Chondrocyte (in vitro differentiated cells): Measurements from ENCODE around the gene PBXIP1. TPM values are rescaled to one million over a fixed set of nuclear protein-coding genes. Genes with fewer than 3 reads are reported as not detected.

Source experiments
- DNase-seq: peaks from one replicate; pipeline ENCODE4 v3.0.0; 2021; ENCODE audit warnings: mixed read lengths, low spot score
- H3K27ac Mint-ChIP-seq: one replicate; pipeline ENCODE4 v1.8.0; 2021; ENCODE audit warnings: mild to moderate bottlenecking, moderate library complexity, mixed read lengths; ENCODE audit not compliant: unreplicated experiment
- H3K27me3 Mint-ChIP-seq: 2 replicates; pipeline ENCODE4 v1.8.0; 2021; ENCODE audit warnings: low read depth, mixed read lengths
- H3K36me3 Mint-ChIP-seq: 2 replicates; pipeline ENCODE4 v1.8.0; 2021; ENCODE audit warnings: low read depth, mixed read lengths
- H3K4me1 Mint-ChIP-seq: 2 replicates; pipeline ENCODE4 v1.8.0; 2021; ENCODE audit warnings: low read depth, mild to moderate bottlenecking, mixed read lengths
- H3K4me3 Mint-ChIP-seq: one replicate; pipeline ENCODE4 v1.8.0; 2021; ENCODE audit warnings: mild to moderate bottlenecking, moderate library complexity, mixed read lengths; ENCODE audit not compliant: unreplicated experiment
- H3K9me3 Mint-ChIP-seq: 2 replicates; pipeline ENCODE4 v1.8.0; 2021; ENCODE audit warnings: low read depth, mixed read lengths
- long read RNA-seq: library from polyadenylated mRNA; stranded (forward); transcript quantifications from one replicate; pipeline ENCODE4 v2.0.0, GENCODE V29; 2021
- total RNA-seq: library from RNA; stranded (reverse); gene quantifications from 3 replicates; pipeline ENCODE4 v1.2.1, GENCODE V29; 2021
- TF ChIP-seq, protein P1 (sequence below): fragments of 200-600 bp; sonication (generic); IDR thresholded peaks from 2 replicates; pipeline ENCODE4 v1.5.0; 2021; ENCODE audit warnings: antibody characterized with exemption, mild to moderate bottlenecking, moderate library complexity

PBXIP1 gene, protein sequence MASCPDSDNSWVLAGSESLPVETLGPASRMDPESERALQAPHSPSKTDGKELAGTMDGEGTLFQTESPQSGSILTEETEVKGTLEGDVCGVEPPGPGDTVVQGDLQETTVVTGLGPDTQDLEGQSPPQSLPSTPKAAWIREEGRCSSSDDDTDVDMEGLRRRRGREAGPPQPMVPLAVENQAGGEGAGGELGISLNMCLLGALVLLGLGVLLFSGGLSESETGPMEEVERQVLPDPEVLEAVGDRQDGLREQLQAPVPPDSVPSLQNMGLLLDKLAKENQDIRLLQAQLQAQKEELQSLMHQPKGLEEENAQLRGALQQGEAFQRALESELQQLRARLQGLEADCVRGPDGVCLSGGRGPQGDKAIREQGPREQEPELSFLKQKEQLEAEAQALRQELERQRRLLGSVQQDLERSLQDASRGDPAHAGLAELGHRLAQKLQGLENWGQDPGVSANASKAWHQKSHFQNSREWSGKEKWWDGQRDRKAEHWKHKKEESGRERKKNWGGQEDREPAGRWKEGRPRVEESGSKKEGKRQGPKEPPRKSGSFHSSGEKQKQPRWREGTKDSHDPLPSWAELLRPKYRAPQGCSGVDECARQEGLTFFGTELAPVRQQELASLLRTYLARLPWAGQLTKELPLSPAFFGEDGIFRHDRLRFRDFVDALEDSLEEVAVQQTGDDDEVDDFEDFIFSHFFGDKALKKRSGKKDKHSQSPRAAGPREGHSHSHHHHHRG
- total RNA-seq: 47.1 to 60.2 TPM (median 57.1 TPM) in 3 replicates
- long read RNA-seq, transcript PBXIP1-202 (11 exons, 3,212 nt): major isoform, 27 of 58 reads
- long read RNA-seq, partial matches to known transcripts: 23 of 58 reads
- long read RNA-seq, other reads (novel, unspliced or antisense): 8 of 58 reads

DNA sequence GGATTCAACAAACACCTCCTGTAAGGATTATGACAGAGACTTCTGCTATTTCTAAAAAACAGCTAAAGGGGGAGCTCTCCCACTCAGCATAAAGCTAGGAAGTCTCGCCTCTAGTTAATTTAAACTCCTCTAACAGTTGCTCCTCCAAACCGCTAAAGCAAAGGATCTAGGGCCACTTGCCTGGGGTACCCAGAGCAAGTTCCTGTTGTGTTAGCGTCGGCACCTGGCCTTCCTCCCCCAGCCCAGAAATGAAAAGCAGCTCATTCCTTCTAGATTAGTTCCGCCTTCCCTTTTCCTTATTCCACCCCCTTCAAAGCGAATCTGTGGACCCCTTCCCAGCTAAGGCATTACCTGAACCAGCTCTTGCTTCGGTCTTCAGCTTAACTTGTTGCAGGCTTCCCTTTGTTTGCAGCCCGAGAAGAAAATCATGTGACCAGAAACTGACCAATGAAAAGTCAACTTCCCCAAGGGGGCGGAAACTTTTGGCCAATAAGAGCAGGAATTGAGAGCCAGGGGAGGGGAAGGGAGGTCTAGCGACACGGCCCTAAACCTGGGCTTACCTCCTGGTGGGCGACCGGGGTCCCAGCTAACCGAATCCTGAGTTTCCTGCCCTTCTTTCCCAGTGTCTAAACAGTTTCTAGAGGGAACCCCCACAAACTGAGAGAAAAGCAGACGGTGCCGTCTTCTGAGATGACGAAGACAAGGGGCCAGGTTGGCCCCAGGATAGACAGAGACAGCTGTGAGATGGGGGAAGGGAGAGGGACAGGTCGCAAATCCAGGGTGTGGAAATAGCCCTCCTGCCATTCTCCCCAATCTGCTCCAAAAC, at the start of gene PBXIP1:
PBXIP1 (minus strand) TSS at position 382 of the 826 bp plus-strand sequence. CDS start 2,378 bp downstream, outside the sequence.
- no peaks in the 10 kb centered on the region for H3K27me3 Mint-ChIP-seq
- H3K4me3 Mint-ChIP-seq: peak within 1 kb of the TSS; percentile 97
- H3K9me3 Mint-ChIP-seq: no peaks in the 10 kb centered on the region
- peak; percentile 47 for DNase-seq
- TF ChIP-seq, protein P1, sequence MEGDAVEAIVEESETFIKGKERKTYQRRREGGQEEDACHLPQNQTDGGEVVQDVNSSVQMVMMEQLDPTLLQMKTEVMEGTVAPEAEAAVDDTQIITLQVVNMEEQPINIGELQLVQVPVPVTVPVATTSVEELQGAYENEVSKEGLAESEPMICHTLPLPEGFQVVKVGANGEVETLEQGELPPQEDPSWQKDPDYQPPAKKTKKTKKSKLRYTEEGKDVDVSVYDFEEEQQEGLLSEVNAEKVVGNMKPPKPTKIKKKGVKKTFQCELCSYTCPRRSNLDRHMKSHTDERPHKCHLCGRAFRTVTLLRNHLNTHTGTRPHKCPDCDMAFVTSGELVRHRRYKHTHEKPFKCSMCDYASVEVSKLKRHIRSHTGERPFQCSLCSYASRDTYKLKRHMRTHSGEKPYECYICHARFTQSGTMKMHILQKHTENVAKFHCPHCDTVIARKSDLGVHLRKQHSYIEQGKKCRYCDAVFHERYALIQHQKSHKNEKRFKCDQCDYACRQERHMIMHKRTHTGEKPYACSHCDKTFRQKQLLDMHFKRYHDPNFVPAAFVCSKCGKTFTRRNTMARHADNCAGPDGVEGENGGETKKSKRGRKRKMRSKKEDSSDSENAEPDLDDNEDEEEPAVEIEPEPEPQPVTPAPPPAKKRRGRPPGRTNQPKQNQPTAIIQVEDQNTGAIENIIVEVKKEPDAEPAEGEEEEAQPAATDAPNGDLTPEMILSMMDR: peak; percentile 82
- peaks cover 2% of the 10 kb centered on the region for H3K36me3 Mint-ChIP-seq
- peaks cover 51% of the 10 kb centered on the region for H3K4me1 Mint-ChIP-seq
- H3K27ac Mint-ChIP-seq: peak within 1 kb of the TSS; percentile 99

DNA sequence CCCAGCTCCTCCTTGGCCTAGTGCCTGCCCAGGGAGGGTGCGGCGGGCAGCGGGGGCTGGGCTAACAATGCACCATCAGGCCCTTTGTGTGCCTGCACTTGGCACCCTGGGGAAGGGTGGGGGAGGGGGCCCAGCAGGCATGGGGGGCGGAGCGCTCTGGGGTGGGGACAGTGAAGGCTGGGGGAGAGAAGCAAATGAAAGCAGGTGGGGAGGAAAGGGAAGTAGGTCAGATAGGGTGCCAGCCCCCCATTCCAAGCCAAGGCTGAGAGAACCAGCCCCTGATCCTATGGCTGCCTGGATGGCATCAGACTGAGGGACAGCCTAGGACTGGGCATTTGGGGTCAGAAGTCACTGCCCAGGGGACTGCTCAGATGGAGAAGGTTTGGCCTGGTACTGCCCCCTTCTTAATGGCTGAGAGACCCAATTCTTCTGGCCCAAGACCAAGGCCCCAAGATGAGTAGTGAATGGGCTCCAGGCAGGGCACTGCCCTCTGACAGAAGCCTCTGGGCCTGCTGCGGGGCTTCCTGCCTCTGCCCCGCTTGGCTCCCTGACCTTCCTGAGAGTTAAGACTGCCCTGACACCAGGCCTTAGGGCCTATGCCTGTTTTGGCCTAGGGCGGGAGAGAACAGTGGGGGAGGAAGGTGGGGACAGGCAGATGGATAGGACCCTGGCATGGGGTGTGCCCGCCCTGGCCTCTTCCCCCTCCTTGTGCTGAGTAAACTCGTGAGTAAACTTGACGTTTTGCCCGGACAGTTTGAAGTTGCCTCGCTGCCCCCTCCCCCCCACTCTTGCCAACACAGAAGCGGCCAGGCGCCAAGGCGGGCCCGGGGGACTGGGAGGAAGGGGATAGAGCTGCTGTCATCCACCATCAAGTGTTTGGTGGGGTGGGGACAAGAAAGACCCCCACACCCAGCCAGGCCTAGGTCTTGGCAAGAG, 49.4 kb upstream of the PBXIP1 start:
- no peak for DNase-seq
- H3K36me3 Mint-ChIP-seq: no peaks in the 10 kb centered on the region
- H3K4me3 Mint-ChIP-seq: no peak overlapping the region
- H3K27ac Mint-ChIP-seq: peak overlapping the region; percentile 96
- TF ChIP-seq, protein P1: no peak
- no peaks in the 10 kb centered on the region for H3K27me3 Mint-ChIP-seq
- H3K9me3 Mint-ChIP-seq: no peaks in the 10 kb centered on the region
- H3K4me1 Mint-ChIP-seq: peaks cover 23% of the 10 kb centered on the region

DNA sequence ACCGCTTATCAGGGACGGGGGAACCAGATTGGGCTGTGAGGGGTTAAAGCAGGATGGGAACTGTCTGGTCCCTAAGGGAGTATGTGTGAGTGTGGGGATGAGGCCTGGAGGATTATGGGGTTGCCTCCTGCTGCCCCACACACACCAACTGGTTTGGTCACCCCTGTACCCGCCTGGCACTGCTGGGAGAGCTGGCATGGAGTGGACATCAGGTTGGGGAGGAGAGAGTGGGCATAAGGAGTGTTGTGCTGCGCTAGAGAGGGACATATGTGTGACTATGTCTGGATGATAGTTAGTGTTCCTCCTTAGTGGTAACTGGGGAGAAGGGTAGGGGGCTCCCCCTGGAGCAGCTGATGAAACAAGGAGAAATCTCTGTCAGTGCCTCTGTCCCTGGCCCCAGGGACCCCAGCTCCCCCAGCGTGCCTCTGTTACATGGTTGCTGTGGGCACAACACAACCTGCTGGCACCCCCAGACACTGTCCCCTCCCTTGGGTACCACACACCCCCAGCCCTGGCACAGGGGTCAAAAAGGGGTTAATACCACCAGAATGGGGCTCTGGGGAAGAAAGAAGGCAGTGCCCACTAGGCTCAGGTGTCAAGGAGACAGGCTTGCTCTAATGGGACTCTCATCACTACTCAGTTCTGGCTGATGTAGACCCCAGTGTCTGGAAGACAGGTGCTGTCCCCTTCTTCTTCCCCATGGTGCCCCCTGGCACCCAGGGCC, 48.6 kb upstream of the PBXIP1 start:
- Mint-ChIP-seq H3K4me3 (peak overlapping the region; percentile 82), H3K36me3 (no peaks in the 10 kb centered on the region), H3K27me3 (no peaks in the 10 kb centered on the region), H3K9me3 (no peaks in the 10 kb centered on the region), H3K4me1 (peaks cover 31% of the 10 kb centered on the region), H3K27ac (peak overlapping the region; percentile 96)
- no peak for DNase-seq
- TF ChIP-seq, protein P1: no peak

DNA sequence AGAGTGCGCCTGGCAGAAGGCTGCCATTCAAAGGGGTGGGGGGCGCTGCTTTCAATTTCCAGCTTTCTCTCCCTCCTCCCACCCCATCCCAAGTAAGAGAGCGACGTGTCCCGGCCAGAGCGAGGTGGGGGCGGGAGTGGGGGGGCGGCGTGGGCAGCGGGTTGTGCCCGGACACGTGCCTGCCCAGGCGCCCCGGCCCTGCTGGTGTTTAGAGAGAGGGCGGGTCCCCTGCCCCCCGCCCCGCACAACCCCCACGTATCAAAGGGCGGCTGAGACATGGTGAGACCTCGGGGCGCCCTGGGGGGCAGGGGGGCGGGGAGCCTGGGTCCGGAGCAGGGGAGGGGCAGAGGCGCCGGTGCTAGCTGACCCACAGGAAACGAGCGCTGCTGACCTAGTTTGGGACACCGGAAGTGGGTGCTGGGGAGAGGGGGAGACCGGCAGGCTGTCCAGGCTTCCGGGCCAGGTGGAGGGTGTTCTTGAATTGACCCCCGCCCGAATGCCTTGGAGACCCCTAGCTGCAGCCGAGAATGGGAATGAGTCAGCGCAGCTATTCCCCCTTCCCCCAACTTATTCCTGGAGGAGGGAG, 48.0 kb upstream of the PBXIP1 start:
- DNase-seq: no peak
- H3K4me3 Mint-ChIP-seq: peak overlapping the region; percentile 82

More for the DNA sequence above, 48.0 kb upstream of the PBXIP1 start:
- Mint-ChIP-seq H3K27ac (peak overlapping the region; percentile 96), H3K27me3 (no peaks in the 10 kb centered on the region), H3K4me1 (peaks cover 36% of the 10 kb centered on the region), H3K36me3 (no peaks in the 10 kb centered on the region), H3K9me3 (no peaks in the 10 kb centered on the region)
- TF ChIP-seq, protein P1: no peak
